HUES64 (cell line): ENCODE measurements around the gene KAZALD1. TPM values are rescaled to one million over a fixed set of nuclear protein-coding genes. Genes with fewer than 3 reads are reported as not detected.

ENCODE experiments used
- H3K27ac ChIP-seq: 2 replicates; pipeline ENCODE4 v1.7.0; 2013; ENCODE audit warnings: low read depth, low read length, inconsistent platforms
- H3K27me3 ChIP-seq: 2 replicates; pipeline ENCODE4 v1.6.1; 2013; ENCODE audit warnings: mild to moderate bottlenecking, low read length; ENCODE audit not compliant: insufficient read depth
- H3K36me3 ChIP-seq: 2 replicates; pipeline ENCODE4 v1.6.1; 2013; ENCODE audit warnings: mild to moderate bottlenecking, low read length; ENCODE audit not compliant: insufficient read depth
- H3K4me1 ChIP-seq: 2 replicates; pipeline ENCODE4 v1.6.1; 2013; ENCODE audit warnings: mild to moderate bottlenecking, low read length, moderate library complexity; ENCODE audit not compliant: insufficient read depth
- H3K4me3 ChIP-seq: 2 replicates; pipeline ENCODE4 v1.5.1; 2013; ENCODE audit warnings: mild to moderate bottlenecking, low read length, moderate library complexity
- H3K9ac ChIP-seq: 2 replicates; pipeline ENCODE4 v1.6.1; 2013; ENCODE audit warnings: mild to moderate bottlenecking, low read depth, low read length
- H3K9me3 ChIP-seq: 2 replicates; pipeline ENCODE4 v1.6.1; 2013; ENCODE audit warnings: low read depth, low read length; ENCODE audit not compliant: insufficient read depth
- WGBS: fragments of 150-250, 120-280 bp; methylation state at CpG from one replicate; pipeline ENCODE4 v1.1.7; 2013; ENCODE audit warnings: missing lambda C conversion rate; 5-methylcytosine and 5-hydroxymethylcytosine counted together
- polyA plus RNA-seq, 2 experiments: library from polyadenylated mRNA; stranded (reverse); fragments of 50-300 nt; gene quantifications; one replicate each; pipeline ENCODE4 v1.2.3, GENCODE V29; 2013

The KAZALD1 gene
- 0.55 TPM for polyA plus RNA-seq (2013, experiment 1 of 2)
- 1.4 TPM for polyA plus RNA-seq (2013, experiment 2 of 2)

GRCh38 chr10:101061624-101062231, at the start of gene KAZALD1:
Gene KAZALD1 (plus strand): TSS chr10:101061989. CDS start chr10:101062593, 604 bp downstream.
- Histone ChIP-seq H3K36me3 (no peaks in the 10 kb centered on the region), H3K27me3 (peaks cover 57% of the 10 kb centered on the region), H3K9me3 (no peaks in the 10 kb centered on the region), H3K9ac (peak within 1 kb of the TSS; percentile 94), H3K4me1 (peaks cover 31% of the 10 kb centered on the region), H3K4me3 (peak within 1 kb of the TSS; percentile 99), H3K27ac (peak within 1 kb of the TSS; percentile 98)
- 2% methylated on average over 31 of the region's 31 CpGs for WGBS

GRCh38 chr10:101012525-101013364, 49.0 kb upstream of the KAZALD1 start:
- no peak overlapping the region for H3K27ac ChIP-seq
- peaks cover 32% of the 10 kb centered on the region for H3K27me3 ChIP-seq
- no peak overlapping the region for H3K4me3 ChIP-seq
- H3K36me3 ChIP-seq = no peaks in the 10 kb centered on the region
- no peaks in the 10 kb centered on the region for H3K4me1 ChIP-seq
- no peak overlapping the region for H3K9ac ChIP-seq
- WGBS = 46% methylated on average over 13 of the region's 14 CpGs
- H3K9me3 ChIP-seq = no peaks in the 10 kb centered on the region

GRCh38 chr10:101013365-101013825, 48.4 kb upstream of the KAZALD1 start:
- Histone ChIP-seq H3K9me3 (no peaks in the 10 kb centered on the region), H3K27ac (no peak overlapping the region), H3K4me3 (no peak overlapping the region), H3K9ac (no peak overlapping the region), H3K36me3 (no peaks in the 10 kb centered on the region), H3K27me3 (peaks cover 39% of the 10 kb centered on the region), H3K4me1 (no peaks in the 10 kb centered on the region)
- 70% methylated on average over 9 of the region's 9 CpGs for WGBS

GRCh38 chr10:101014230-101014884, 47.4 kb upstream of the KAZALD1 start:
- no peak overlapping the region for H3K4me3 ChIP-seq

DNA sequence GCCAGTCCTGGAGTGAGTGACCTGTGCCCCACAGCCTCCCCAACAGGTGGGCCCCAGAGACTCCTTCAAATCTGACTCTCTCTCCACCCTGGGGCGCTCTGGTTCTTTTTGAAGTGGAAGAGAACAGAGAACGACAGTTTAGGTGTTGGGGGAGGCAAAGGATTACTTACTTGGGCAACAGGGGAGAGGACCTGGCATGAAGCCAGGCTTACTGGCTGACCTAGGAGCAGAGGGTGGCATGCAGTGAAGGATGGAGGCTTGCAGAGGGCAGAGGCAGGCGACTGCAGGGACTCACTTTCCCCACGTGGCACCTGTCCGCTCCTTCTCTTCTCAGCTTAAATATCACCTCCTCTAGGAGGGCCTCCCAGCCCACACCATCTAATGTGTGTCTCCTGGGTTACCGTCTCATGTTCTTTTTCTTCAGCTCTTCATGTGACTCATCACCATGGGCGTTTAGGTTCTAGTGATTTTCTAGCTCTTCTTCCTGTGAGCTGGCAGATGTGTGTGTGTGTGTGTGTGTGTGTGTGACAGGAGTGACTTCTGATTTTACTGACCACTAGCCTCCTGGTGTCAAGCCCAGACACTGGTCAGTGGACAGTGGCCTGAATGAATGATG, 46.7 kb upstream of the KAZALD1 start:
- Histone ChIP-seq H3K27me3 (peaks cover 54% of the 10 kb centered on the region), H3K9ac (no peak overlapping the region), H3K4me1 (no peaks in the 10 kb centered on the region), H3K27ac (no peak overlapping the region), H3K36me3 (no peaks in the 10 kb centered on the region), H3K4me3 (no peak overlapping the region), H3K9me3 (no peaks in the 10 kb centered on the region)
- 54% methylated on average over 6 of the region's 7 CpGs for whole genome bisulfite sequencing

More at GRCh38 chr10:101014230-101014884, 47.4 kb upstream of the KAZALD1 start:
- Histone ChIP-seq H3K9me3 (no peaks in the 10 kb centered on the region), H3K9ac (no peak overlapping the region), H3K4me1 (no peaks in the 10 kb centered on the region), H3K36me3 (no peaks in the 10 kb centered on the region), H3K27ac (no peak overlapping the region), H3K27me3 (peaks cover 48% of the 10 kb centered on the region)
- WGBS = 28% methylated on average over 10 of the region's 11 CpGs

DNA sequence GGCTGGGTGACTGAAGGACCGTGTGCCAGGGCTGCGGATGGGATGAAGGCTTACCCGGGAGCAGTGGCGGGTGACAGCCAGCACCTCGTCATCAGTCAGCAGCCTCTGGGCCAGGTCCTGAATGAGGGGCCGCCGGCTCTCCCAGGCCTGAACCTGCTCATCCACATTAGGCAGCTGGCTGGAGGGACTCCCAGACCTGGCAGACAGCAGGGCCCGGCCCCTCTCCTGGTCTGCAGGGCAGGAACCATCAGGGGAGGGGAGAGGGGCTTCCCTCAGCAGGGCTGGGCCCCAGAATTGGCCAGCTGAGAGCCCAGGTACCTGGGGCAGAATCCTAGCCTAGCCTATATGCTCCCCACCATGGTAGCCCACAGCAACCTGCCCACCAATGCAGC, 46.2 kb upstream of the KAZALD1 start:
- Histone ChIP-seq H3K36me3 (no peaks in the 10 kb centered on the region), H3K4me1 (no peaks in the 10 kb centered on the region), H3K9me3 (no peaks in the 10 kb centered on the region), H3K27me3 (peaks cover 58% of the 10 kb centered on the region), H3K9ac (no peak overlapping the region), H3K4me3 (no peak overlapping the region), H3K27ac (no peak overlapping the region)
- WGBS = 89% methylated on average over 8 of the region's 8 CpGs

DNA sequence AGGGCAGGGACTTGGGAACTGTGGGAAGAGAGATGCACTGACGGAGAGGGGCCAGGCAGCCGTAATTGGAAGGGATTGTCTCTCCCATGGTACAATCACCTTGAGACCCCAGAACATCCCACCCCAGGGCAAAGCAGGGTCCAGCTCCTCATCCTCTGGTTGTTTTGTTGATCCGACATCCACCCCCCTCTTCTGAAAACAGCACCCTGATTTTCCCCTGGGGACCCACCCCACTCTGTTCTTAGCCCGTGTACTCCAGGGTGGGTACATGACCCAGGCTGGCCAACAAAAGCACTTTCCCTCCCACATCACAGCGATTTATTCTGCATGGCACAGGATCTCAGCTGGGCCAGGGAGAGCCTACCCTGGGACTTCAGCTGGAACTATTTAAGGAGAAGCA, 45.0 kb upstream of the KAZALD1 start:
- no peak overlapping the region for H3K4me3 ChIP-seq
- no peak overlapping the region for H3K9ac ChIP-seq
- H3K27ac ChIP-seq = no peak overlapping the region
- H3K36me3 ChIP-seq = no peaks in the 10 kb centered on the region
- peaks cover 66% of the 10 kb centered on the region for H3K27me3 ChIP-seq
- H3K4me1 ChIP-seq = no peaks in the 10 kb centered on the region
- H3K9me3 ChIP-seq = no peaks in the 10 kb centered on the region
- 54% methylated on average over 5 of the region's 5 CpGs for WGBS

- Histone ChIP-seq H3K27ac (no peak overlapping the region), H3K9me3 (no peaks in the 10 kb centered on the region), H3K4me1 (no peaks in the 10 kb centered on the region), H3K4me3 (peak overlapping the region; percentile 43), H3K9ac (no peak overlapping the region), H3K27me3 (peaks cover 66% of the 10 kb centered on the region), H3K36me3 (no peaks in the 10 kb centered on the region)
- WGBS = 10% methylated on average over 20 of the region's 20 CpGs
Observed at GRCh38 chr10:101018118-101018599, 43.6 kb upstream of the KAZALD1 start.

DNA sequence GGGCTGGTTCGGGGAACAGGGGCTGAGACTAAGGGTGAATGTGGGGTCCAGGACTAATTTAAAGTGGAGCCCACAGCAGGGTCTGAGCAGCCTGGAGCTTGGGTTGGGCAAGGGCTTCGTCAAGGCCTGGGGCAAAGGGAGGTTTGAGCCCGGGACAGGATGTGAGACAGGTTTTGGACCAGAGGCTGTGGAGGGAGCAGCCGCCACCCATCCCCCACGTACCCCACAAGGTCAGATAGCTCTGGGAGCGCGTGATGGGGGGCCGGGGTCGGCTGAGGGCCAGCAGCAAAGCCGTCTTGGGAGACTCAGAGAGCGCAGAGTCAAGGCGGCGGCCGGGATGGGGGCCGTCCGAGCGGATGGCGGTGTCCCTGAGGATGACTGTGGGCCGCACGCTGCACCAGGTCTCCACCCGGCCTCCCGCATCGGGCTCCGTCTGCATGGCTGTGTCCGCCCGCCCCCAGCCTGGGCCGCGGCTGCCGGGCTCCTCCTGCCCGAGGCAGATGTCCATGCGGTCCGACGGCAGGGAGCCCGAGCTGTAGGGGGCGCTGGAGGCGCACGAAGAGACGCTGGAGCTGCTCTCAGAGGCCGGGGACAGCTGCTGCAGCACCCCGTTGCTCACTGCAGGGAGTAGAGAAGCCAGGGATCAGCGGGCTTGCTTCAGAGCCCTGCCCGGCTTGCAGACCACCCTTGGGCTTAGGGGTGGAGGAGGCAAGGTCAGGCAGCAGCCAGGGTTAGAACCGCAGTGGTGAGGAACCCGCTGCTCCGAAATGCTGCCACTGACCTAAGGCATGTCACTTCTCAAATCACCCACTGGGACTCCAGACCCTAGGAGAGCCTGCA, 43.0 kb upstream of the KAZALD1 start:
- Histone ChIP-seq H3K4me3 (peak overlapping the region; percentile 43), H3K4me1 (no peaks in the 10 kb centered on the region), H3K36me3 (no peaks in the 10 kb centered on the region), H3K9ac (peak overlapping the region; percentile 3; the same call in 1 of the 2 replicates), H3K9me3 (no peaks in the 10 kb centered on the region), H3K27ac (no peak overlapping the region), H3K27me3 (peaks cover 66% of the 10 kb centered on the region)
- WGBS = 8% methylated on average over 45 of the region's 45 CpGs

DNA sequence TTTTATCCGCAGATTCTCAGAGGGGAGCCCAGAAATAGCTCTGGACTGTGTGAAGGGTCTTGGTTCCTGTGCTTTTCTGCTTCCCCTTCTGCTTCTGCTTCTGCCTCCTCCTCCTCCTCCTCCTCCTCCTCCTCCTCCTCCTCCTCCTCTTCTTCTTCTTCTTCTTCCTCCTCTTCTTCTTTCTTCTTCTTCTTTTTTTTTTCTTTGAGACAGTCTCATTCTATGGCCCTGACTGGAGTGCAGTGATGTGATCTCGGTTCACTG, 42.4 kb upstream of the KAZALD1 start:
- Histone ChIP-seq H3K9me3 (no peaks in the 10 kb centered on the region), H3K27me3 (peaks cover 65% of the 10 kb centered on the region), H3K27ac (no peak overlapping the region), H3K4me3 (peak overlapping the region; percentile 43; the same call in 1 of the 2 replicates), H3K36me3 (no peaks in the 10 kb centered on the region), H3K9ac (no peak overlapping the region), H3K4me1 (no peaks in the 10 kb centered on the region)
- 48% methylated on average over 2 of the region's 2 CpGs for WGBS
